ENCODE results near the gene DMD.

The DMD gene

DNA sequence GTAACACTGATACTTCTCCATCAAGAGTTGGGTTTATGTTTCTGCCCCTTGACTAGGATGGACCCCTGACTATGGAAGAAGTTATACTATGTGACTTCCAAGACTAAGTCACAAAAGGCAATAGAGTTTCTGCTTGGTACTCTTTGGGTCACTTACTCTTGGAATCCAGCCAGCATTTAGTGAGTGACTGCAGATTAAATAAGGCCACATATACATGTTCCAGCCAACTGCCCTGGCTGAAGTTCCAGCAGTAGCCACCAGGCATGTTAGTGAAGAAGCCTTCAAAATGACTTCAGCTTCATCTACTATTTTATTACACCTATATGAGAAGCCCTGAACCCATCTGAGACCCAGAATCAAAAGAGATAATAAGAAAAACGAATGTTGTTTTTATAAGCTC is 524.0 kb downstream of the DMD start:
- no peak overlapping the region for H3K4me3 ChIP-seq (ENCODE audit: low read length)
- no peak overlapping the region for H3K9ac ChIP-seq (ENCODE audit: low read length)
- H2AFZ ChIP-seq (ENCODE audit: low read depth, low read length): no peak overlapping the region
- no peaks in the 10 kb centered on the region for H3K36me3 ChIP-seq (replicated peaks; ENCODE audit: low read depth, low read length)
- no peaks in the 10 kb centered on the region for H3K27me3 ChIP-seq (ENCODE audit: low read depth, low read length)
- H3K79me2 ChIP-seq (ENCODE audit: low read length): no peaks in the 10 kb centered on the region
- peaks cover 8% of the 10 kb centered on the region for H3K4me1 ChIP-seq (ENCODE audit: low read length)
- H3K4me2 ChIP-seq (ENCODE audit: low read length): no peak overlapping the region
- H4K20me1 ChIP-seq (ENCODE audit: insufficient read depth, low read length): no peaks in the 10 kb centered on the region
- TF ChIP-seq EZH2phosphoT487 (IDR thresholded peaks at IDR 0.05; ENCODE audit: low read depth): no peak
- TF ChIP-seq, protein P1, sequence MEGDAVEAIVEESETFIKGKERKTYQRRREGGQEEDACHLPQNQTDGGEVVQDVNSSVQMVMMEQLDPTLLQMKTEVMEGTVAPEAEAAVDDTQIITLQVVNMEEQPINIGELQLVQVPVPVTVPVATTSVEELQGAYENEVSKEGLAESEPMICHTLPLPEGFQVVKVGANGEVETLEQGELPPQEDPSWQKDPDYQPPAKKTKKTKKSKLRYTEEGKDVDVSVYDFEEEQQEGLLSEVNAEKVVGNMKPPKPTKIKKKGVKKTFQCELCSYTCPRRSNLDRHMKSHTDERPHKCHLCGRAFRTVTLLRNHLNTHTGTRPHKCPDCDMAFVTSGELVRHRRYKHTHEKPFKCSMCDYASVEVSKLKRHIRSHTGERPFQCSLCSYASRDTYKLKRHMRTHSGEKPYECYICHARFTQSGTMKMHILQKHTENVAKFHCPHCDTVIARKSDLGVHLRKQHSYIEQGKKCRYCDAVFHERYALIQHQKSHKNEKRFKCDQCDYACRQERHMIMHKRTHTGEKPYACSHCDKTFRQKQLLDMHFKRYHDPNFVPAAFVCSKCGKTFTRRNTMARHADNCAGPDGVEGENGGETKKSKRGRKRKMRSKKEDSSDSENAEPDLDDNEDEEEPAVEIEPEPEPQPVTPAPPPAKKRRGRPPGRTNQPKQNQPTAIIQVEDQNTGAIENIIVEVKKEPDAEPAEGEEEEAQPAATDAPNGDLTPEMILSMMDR (IDR thresholded peaks at IDR 0.05; ENCODE audit: low read depth, low read length): no peak
- H3K27ac ChIP-seq (ENCODE audit: low read length): no peak overlapping the region
- no peaks in the 10 kb centered on the region for H3K9me3 ChIP-seq (ENCODE audit: insufficient read depth, low read length)

DNA sequence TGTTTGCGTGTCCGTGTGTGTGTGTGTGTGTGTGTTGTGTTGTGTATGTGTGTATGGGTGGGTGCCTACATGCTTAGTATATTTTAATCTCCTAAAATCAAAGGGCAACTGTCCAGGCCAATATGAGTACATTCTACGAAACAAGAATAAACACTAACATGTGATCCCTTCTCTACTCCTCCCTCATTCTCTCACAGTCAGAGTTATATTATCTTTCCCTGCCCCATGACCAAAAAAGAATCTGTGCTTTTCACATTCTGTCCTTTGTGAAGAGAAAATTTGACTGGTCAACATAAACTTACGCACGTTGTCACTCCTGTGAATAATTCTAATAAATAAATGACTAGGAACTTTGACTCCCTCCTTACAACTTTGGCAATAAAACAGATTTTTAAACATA is 532.9 kb downstream of the DMD start:
- no peak overlapping the region for H3K9ac ChIP-seq (ENCODE audit: low read length)
- H4K20me1 ChIP-seq (ENCODE audit: insufficient read depth, low read length): no peaks in the 10 kb centered on the region
- H3K4me2 ChIP-seq (ENCODE audit: low read length): no peak overlapping the region
- TF ChIP-seq EZH2phosphoT487 (IDR thresholded peaks at IDR 0.05; ENCODE audit: low read depth): no peak
- TF ChIP-seq, protein P1 (IDR thresholded peaks at IDR 0.05; ENCODE audit: low read depth, low read length): no peak
- H3K9me3 ChIP-seq (ENCODE audit: insufficient read depth, low read length): no peaks in the 10 kb centered on the region
- H3K27ac ChIP-seq (ENCODE audit: low read length): no peak overlapping the region
- H3K4me3 ChIP-seq (ENCODE audit: low read length): no peak overlapping the region
- no peaks in the 10 kb centered on the region for H3K4me1 ChIP-seq (ENCODE audit: low read length)
- no peak overlapping the region for H2AFZ ChIP-seq (ENCODE audit: low read depth, low read length)
- H3K36me3 ChIP-seq (replicated peaks; ENCODE audit: low read depth, low read length): no peaks in the 10 kb centered on the region
- H3K79me2 ChIP-seq (ENCODE audit: low read length): no peaks in the 10 kb centered on the region
- no peaks in the 10 kb centered on the region for H3K27me3 ChIP-seq (ENCODE audit: low read depth, low read length)

DNA sequence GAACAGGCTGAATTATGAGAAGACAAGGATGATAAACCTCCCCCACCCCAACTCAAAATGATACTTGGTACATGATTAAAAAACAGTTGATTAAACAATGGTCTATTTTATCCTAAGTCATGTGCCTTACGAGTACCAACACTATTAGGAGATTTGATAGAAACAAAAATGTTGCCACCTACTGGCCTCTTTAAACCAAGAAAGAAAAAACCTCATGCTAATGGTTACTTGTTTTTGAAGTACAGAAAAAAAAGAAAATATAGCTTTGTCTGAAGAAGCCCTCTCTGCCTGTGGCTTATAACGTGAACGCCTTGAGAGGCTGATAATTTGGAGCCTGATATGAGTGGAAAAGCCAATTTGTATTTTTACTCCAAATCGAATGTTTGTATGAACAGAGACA is 538.2 kb downstream of the DMD start:
- H3K4me1 ChIP-seq (ENCODE audit: low read length): peaks cover 5% of the 10 kb centered on the region; the same call in 1 of the 2 replicates
- TF ChIP-seq EZH2phosphoT487 (IDR thresholded peaks at IDR 0.05; ENCODE audit: low read depth): no peak
- TF ChIP-seq, protein P1 (IDR thresholded peaks at IDR 0.05; ENCODE audit: low read depth, low read length): peak; percentile 57
- H3K36me3 ChIP-seq (replicated peaks; ENCODE audit: low read depth, low read length): no peaks in the 10 kb centered on the region
- H3K79me2 ChIP-seq (ENCODE audit: low read length): no peaks in the 10 kb centered on the region
- peak overlapping the region; percentile 33; the same call in 1 of the 2 replicates for H3K4me3 ChIP-seq (ENCODE audit: low read length)
- no peaks in the 10 kb centered on the region for H3K27me3 ChIP-seq (ENCODE audit: low read depth, low read length)
- H3K4me2 ChIP-seq (ENCODE audit: low read length): peak overlapping the region; percentile 55
- no peak overlapping the region for H3K9ac ChIP-seq (ENCODE audit: low read length)
- peak overlapping the region; percentile 57; the same call in 1 of the 2 replicates for H2AFZ ChIP-seq (ENCODE audit: low read depth, low read length)
- H3K27ac ChIP-seq (ENCODE audit: low read length): no peak overlapping the region
- no peaks in the 10 kb centered on the region for H3K9me3 ChIP-seq (ENCODE audit: insufficient read depth, low read length)
- no peaks in the 10 kb centered on the region for H4K20me1 ChIP-seq (ENCODE audit: insufficient read depth, low read length)

DNA sequence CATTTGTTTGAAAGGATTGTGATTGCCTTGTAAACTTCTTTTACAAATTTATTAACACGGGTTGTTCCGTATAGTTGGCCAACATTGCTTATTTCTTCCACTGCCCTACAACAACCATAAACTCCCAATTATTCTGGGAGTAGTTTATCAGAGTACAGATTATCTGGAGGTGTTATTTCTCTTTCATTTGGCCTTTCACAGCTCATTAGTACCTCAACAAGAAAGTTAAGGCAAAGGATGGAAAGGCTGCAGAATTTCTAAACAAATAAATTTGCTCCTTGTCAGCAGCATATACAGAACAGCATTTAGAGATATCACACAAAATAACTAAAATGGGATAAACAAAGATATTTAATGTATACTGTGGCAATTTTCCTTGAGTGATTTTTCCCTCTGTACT is 548.8 kb downstream of the DMD start:
- H3K9ac ChIP-seq (ENCODE audit: low read length): no peak overlapping the region
- H3K4me2 ChIP-seq (ENCODE audit: low read length): no peak overlapping the region
- no peaks in the 10 kb centered on the region for H3K79me2 ChIP-seq (ENCODE audit: low read length)
- H3K9me3 ChIP-seq (ENCODE audit: insufficient read depth, low read length): no peaks in the 10 kb centered on the region
- no peaks in the 10 kb centered on the region for H3K36me3 ChIP-seq (replicated peaks; ENCODE audit: low read depth, low read length)
- H3K4me1 ChIP-seq (ENCODE audit: low read length): no peaks in the 10 kb centered on the region
- TF ChIP-seq EZH2phosphoT487 (IDR thresholded peaks at IDR 0.05; ENCODE audit: low read depth): no peak
- TF ChIP-seq, protein P1 (IDR thresholded peaks at IDR 0.05; ENCODE audit: low read depth, low read length): no peak
- H4K20me1 ChIP-seq (ENCODE audit: insufficient read depth, low read length): no peaks in the 10 kb centered on the region
- H2AFZ ChIP-seq (ENCODE audit: low read depth, low read length): no peak overlapping the region
- no peaks in the 10 kb centered on the region for H3K27me3 ChIP-seq (ENCODE audit: low read depth, low read length)
- H3K27ac ChIP-seq (ENCODE audit: low read length): no peak overlapping the region
- H3K4me3 ChIP-seq (ENCODE audit: low read length): no peak overlapping the region

Measured in OCI-LY3 (cell line).